Inflammatory macrophage treated with lipopolysaccharide for 4 hours (primary cell): ENCODE results near the gene SLC16A3.
"Not testable (repeated sequence)": the region's sequence is repeated elsewhere in the genome, so short reads cannot be mapped to it uniquely, and the experiment has no call there.

Experiments used
- DNase-seq: peaks from one replicate; pipeline ENCODE4 v3.0.0-alpha.2; 2020

Gene SLC16A3

DNA sequence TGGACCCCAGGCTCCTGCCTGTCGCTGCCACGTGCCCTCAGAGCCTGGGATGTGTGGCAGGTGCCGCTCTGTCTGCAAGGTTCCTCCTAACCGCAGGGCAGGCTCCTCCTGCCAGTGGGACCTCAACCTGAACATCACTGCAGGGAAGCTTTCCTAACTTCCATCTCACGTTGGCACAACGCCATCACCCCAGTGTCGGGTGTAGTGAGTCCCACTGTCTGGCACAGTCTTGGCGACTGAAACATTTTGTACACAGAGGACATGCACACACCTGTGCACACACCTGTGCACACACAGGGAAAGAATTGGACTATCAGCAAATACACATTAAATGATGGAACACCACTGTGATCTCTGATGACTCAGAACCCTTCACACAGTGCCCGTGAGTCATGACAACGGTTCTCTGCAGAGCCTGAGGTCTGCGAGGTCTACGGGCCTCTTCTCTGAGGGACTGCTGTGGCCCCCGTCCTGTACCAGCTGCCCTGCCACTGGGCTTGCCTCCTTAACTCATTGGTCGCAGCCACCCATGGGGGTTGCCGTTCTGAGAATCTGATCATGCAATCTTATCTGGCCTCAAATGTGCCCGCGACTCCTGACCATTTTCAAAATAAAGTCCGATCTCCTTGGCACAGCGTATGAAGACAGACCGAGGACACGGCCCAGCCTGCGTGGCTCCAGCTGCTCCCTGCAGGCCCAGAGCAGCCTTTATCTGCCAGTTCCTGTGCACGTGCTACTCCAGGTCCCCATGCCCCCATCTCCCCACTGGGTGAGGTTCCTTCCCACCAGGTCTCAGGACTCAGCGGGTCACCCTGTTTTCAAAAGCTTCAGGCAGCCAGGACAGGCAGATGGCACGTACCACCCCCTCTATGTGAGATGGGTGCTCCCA lies 23.8 kb upstream of the SLC16A3 start:
- peak; percentile 28 for DNase-seq

DNA sequence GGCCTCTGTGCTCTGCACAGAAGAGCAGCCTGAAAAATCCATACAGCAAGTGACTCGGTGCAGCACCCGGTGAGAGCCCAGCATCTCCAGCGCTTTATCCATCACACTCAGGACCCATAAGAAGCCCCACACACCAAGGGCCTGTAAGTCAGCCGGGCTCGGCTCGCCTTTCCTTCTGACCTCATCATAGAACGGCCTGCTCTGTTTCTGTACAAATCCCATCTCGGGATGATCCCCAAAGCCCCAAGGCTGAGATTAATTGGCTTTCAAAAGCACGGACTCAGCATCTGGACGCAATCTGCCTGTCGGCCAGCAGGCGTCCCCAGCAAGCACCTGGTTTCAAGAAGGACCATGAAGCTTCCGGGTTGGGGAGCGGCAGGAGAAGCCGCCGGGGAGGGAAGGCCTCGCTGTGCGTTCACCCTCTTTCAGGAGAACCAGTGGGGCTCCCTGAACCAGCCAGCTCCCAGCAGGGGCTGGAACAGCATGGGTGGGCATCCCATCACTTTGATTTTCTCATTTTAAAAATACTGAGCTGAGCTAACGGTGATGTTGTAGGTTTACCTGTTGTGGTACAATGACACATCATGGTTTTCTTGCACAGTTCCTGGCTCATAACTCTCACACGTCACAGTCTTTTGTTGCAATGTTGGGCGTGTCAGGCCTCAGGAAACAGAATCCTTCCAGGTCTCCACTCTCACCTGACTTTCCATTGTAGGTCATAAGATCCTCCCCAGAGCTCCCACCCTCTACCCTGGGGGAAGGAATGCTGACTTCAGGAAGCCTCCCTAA lies 22.9 kb upstream of the SLC16A3 start:
- DNase-seq: peak; percentile 86

DNA sequence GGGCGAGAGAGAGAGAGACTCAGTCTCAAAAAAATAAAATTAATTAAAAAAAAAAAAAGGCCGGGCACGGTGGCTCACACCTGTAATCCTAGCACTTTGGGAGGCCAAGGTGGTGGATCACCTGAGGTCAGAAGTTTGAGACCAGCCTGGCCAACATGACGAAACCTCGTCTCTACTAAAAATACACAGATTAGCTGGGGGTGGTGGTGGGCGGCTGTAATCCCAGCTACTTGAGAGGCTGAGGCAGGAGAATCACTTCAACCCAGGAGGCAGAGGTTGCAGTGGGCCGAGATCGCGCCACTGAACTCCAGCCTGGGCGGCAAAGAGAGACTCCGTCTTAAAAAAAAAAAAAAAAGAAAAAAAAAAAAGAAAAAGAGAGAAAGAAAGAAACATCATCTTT lies 18.2 kb upstream of the SLC16A3 start:
- not testable (repeated sequence) for DNase-seq

DNA sequence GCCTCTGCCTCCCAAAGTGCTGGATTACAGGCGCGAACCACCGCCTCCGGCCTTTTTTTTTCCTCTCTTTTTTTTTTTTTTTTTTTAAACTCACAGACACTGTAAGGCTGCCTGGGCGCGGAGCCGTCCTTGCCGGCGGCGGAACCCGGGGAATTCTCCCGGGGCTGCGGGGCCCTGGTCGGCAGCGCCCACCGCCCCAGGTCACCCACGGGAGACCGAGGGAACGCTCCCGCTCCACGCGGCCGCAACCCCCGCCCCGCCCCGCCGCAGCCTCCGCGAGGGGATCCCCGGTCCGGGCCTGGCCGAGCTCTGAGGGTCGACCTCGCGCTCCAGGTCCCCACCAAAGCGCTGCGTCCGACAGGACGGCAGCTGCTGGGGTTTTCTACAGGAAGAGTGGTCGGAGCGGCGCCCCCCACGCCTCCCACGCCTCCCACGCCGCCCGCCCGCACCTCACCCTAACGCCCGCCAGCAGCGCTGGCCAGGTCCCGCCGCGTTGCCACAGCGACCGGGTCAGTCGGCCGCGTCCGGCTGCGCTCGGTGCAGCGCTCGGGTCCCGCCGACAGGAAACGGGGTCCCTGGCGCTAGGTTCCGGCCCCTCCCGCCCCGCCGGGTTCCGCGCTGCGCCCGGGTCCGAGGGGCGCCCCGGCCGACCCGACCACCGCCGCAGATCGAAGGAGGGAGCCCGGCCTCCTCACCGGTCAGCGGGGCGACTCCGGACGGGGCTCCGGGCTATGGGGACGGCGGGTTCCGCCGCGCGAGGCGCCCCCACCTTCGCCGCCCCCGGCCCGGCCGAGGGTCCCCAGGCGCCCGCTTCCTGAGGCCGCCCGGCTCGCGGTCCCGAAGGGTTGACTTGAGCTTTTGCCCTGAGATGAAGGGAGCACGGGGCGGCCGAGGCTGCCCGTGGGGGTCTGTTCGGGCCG lies 16.3 kb upstream of the SLC16A3 start, which contains the start of gene CCDC57:
CCDC57 (minus strand) TSS at position 512 of the 920 bp plus-strand sequence. CDS start 10,898 bp downstream, outside the sequence.
- peak; percentile 81 for DNase-seq

DNA sequence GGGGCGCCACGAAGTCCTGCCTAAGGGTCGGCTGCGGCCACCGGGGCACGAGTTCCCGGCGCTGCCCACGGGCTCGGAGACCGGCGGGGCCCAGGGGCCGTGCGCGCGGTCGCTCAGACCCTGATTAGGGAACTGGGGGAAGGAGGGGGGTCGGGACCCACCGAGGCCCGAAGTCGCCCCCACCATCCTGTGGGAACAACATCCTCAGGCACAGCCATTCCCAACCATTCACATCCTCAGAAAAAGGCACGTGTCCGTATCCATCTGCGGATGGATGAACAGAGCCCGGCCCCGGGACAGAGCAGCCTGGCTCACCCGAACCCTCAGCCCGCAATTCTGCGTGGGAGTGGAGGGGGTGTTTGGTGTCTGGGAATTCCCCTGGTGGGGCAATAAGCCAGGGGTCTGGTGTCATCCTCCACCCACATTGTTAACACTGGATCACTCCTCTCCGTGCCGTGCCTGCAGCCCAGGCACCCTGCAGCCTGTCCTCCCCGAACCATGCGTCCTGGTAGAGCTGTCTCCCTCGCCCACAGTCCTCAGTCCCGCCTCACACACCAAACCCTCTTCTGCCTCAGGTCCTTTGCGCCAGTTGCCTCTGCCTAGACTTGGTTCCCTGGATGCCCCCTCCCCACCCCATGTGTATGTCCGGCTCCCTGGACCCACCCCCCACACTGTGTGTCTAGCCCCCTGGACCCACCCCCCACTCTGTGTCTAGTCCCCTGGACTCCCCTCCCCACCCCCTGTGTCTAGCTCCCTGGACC lies 15.4 kb upstream of the SLC16A3 start:
- DNase-seq: peak; percentile 96

DNA sequence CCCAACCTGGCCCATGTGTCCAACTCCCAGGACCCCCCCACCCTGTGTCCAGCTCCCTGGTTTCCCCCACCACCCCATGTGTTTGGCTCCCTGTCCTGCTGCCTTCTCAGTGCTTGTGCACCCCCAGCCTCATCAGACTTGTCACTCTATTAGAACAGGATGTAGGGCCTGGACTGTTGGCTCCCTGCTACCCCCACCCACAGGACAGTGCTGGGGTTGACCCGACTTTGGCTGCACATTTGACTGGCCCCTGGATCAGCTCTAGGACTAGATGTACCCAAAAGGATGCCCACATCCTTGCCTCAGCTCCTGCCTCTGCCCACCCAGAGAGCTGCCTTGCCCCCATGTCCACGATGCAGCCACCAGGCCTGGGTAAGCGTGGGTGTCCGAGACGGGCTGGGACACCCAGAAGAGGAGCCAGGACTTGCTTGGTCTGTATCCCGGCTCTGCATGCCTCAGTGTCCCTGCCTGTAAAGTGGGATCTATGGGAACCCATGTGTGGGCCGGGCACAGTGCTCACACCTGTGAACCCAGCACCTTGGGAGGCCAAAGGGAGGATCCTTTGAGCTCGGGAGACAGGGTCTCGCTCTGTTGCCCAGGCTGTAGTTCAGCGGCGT lies 14.7 kb upstream of the SLC16A3 start:
- DNase-seq: no peak

DNA sequence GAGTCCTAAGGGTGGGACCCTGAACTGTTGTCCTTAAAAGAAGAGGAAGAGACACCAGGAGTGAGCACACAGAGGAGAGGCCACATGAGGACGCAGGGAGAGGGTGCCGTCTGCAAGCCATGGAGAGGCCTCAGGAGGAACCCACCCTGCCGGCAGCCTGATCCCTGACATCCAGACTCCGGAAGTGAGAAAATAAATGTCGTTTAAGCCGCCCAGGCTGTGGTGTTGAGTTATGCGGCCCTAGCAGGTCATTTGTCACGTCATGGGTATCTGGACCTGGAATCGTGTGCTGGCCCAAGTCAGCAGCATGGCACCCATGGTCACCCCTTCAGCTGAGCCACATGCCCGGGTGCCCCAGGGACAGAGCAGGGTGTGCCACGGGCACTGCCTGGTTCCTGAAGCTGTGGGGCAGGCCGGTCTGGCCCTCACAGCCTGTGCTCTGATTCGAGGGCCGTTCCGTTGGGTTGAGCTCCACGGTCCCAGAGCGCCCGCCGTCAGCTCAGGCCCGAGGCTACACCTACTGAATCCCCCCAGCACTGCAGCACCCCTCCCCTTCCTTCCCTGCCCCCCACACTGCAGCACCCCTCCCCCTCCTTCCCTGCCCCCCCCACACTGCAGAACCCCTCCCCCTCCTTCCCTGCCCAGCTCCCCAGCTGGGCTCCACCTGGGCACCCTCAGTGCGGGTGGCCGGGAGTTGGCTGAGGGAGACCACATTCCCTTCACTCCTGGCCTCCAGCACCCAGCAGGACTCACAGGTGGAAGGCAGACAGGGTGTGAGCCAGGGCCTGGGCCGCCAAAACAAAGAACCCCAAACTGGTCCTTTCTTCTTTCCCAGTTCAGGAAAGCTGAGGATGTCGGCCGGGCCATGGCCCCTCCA lies 13.5 kb upstream of the SLC16A3 start:
- peak; percentile 76 for DNase-seq

DNA sequence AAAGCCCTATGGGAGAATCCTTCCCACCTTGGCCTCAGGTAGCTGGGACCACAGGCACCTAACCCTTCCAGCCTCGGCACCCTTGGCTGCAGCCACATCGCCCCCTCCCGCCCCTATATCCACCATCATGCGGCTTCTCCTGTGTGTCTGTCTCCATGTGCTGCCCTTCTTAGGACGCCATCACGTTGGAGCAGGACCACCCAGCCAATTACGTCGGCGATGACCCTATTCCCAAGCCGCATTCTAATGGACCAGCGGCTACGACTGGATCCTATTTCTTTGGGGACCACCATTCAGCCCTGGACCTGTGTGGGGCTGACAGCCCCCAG lies 12.9 kb upstream of the SLC16A3 start:
- no peak for DNase-seq

DNA sequence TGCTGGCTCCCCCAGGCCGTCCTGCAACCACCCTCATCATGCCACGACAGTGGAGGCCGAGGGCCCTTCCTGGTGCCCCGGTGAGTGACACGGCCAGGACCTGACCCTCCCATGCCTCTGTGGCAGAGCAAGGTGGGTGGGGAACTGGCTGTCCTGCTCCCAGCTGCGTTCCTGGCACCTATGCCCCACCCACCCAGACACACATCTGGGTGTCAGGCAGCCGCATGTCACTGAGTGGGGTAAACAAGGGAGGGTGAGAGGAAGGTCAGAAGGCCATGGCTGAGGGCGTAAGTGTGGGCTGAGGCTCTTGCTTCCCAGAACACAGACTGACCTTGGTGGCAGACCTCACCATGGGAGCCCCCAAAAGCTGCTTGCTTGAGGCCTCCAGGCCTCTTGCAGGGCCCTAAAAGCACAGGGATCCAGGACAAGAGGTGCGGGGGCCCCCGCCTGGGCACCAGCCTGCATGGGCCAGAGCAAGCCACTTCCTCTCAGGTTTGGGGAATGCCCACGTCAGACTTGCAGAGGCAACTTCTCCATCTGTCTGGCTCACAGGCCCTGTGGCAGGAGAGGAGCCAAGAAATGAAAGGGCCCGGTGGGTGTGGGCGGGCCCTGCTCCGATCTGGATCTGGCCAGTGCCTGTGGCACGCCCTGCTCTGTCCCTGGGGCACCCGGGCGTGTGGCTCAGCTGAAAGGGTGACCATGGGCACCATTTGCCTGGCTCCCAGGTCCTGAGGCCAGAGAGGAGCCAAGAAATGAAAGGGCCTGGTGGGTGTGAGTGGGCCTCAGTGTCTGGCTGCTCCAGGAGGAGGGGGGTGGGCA lies 12.3 kb upstream of the SLC16A3 start:
- peak; percentile 99 for DNase-seq

DNA sequence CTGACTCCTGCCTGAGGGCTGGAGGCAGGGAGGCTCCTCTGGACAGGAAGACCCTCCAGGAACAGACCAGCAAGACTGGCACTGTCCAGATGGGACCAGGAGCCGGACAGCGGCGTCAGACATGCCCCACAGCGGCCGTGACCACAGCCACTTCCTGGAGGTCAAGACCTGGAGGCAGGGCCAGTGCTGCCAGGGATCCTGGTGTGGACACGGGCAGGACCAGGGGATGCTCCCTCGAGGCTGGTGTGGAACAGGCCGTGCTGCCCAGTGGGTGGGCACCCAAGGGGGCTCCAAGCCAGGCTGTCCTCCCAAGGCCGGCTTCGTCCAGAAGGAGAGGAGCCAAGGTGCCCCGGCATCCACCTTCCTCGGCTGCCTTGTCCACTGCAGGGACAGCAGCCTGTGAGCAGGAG lies 11.7 kb upstream of the SLC16A3 start:
- peak; percentile 44 for DNase-seq

DNA sequence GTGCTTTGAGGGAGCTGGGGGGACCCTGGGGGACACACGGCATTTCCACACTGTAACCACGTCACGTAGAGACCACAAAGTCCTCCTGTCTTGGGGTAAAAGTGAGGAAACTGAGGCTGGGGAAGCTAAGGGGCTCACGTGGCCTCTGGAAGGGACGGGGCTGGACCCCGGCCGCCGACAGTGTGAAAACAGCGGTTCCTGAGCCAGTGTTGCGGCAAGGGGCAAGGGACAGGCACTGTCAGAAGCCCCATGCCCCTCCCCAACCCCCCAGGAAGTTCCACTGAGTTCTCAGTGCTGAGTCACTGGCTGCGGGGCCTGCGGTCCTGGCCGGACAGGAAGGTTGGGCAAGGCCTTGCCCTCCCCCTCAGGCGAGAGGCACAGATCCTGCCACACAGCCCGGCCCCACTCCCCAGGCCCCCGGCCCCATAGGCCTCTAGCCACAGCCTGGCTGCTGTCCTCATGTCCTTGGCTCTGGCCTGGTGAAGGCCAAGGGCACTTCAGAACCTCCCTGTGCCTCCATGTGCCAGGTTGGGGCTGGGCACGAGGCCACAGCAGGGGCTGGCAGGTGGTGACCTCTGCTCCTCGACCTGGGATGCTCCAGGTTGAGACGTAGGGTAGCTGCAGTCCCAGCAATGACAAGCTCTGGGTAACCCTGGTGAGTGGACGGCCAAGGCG lies 11.2 kb upstream of the SLC16A3 start:
- peak; percentile 88 for DNase-seq

DNA sequence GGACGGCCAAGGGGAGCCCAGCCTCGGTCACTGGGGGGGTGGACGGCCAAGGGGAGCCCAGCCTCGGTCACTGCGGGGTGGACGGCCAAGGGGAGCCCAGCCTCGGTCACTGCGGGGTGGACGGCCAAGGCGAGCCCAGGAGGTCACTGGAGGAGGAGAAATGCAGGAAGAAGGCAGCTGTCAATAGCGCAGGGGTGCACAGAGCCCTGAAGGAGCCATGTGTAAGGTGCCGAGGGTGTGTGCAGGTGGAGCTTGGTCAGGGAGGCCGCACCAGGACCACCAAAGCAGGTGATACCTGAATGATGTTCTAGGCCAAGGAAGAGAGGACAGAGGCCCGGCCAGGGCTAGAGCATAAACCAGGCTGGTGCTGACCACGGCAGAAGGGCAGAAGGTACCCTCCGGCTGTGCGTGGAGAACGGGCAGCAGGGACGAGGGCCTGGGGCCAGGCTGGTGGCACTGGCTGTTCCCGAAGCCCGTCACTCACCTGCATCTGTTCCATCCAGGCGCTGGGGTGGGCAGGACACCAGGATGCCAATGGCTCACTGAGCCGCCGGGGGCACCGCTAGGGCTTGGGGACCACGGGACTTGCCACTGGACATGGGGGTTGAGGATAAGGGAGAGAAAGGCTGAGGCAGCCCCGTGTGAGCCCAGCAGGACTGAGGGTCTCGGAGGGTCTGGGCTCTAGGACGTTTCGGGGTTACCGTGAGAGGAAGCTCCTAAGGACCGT lies 10.3 kb upstream of the SLC16A3 start:
- DNase-seq: no peak

DNA sequence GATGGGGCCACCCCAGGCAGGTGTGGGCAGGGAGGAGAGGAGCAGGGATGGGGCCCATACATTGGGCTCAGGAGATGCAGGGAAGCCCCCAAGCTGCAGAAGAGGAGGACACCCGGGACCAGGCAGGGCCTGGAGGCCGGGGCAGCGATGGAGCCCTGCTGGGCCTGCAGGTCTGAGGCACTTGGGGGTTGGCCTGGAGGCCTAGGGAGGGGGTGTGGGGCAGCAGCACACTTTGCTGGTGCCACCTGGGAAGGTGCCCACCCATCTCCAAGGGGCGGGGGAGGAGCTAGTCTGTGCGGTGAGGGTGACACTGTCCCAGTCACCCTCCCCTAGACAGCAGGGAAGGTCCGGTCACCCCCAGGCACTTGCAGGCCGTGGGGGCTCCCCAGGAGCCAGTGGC lies 9.8 kb upstream of the SLC16A3 start:
- no peak for DNase-seq

DNA sequence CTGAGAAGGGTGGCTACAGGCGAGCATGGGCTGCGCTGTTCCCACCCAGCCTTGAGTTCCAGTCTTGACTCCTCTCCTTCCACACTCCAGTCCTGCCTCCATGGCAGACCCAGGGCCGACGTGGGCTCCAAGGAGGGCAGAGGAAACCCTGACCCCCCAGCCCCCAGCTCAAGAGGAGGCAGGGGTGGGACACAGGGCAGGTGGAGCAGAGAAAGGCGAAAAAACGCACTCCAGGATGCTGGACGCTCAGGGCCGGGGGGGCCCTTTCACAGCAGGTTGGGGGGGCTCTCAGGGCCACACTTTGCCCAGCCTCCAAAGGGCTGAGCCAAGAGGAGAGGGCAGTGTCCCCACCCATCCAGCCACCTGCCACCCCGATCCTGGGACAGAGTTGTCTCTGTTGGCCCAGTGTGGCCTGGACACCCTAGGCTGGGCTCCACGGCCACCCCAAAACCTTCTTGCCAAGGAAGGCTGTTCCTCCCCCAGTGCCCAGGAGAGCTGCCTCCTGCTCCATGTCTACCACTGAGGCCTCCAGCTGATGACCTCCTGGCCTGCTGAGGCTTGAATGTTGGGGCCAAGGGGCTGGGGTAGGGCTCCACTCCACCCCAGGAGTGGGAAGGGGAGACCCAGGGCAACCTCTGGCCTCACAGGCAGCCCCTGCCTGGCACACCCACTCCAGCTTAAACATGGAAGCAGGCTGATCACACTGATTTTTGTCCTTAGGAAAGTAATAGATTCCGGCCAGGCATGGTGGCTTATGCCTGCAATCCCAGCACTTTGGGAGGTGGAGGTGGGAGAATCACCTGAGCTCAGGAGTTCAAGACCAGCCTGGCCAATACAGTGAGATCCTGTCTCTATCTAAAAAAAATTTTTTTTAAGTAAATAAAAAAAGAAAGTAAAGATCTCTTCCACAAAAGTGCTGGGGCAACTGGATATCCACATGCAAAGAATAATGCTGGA lies 8.8 kb upstream of the SLC16A3 start:
- DNase-seq: no peak

DNA sequence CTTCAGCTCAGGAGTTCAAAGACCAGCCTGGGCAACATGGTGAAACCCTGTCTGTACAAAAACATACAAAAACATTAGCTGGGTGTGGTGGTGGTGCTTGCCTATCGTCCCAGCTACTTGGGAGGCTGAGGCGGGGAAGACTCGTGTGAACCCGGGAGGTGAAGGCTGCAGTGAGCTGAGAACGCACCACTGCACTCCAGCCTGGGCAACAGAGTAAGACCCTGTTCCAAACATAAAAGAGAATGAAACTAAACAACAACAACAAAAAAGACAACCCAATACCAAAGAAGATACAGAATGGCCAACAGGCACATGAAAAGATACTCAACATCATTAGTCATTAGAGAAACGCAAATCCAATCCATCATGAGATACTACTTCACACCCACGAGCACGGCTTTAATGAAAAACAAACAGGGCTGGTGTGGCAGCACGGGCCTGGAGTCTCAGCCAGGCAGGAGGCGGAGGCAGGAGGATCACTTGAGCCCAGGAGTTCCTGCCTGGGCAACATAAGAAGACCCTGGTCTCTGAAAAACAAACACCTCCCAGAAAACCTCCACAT lies 7.4 kb upstream of the SLC16A3 start:
- no peak for DNase-seq

DNA sequence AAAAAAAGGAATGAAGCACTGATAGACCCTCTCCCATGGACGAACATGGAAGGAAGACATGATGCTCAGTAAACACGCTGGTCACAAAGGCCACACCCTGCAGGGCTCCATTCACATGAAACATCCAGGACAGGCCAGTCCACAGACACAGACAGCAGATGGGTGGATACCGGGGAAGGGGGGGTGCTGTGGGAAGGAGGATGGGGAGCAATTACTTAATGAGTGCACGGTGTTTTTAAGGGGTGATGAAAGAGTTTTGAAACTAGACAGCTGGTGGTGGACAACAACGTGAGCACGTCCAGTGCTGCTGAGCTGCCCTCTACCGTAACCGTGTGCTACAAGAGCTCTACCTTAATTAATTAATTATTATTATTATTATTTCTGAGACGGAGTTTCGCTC lies 6.0 kb upstream of the SLC16A3 start:
- peak; percentile 23 for DNase-seq

DNA sequence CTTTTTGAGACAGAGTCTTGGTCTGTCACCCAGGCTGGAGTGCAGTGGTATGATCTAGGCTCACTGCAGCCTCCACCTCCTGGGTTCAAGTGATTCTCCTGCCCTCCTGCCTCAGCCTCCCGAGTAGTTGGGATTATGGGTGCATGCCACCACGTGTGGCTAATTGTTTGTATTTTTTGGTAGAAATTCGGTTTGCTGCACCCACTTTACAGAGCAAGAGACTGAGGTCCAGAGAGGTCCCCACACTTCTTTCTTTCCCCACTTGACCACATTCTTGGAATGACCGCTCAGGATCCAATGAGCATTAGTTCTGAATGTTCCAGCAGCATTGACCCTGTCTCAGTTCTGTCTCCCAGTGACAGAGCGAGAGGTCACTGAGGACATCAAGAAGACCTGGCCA lies 5.3 kb upstream of the SLC16A3 start:
- DNase-seq: no peak
